ENCODE data around the gene KRTAP12-4.
"Not testable (repeated sequence)": the region's sequence is repeated elsewhere in the genome, so short reads cannot be mapped to it uniquely, and the experiment has no call there.

The KRTAP12-4 gene

DNA sequence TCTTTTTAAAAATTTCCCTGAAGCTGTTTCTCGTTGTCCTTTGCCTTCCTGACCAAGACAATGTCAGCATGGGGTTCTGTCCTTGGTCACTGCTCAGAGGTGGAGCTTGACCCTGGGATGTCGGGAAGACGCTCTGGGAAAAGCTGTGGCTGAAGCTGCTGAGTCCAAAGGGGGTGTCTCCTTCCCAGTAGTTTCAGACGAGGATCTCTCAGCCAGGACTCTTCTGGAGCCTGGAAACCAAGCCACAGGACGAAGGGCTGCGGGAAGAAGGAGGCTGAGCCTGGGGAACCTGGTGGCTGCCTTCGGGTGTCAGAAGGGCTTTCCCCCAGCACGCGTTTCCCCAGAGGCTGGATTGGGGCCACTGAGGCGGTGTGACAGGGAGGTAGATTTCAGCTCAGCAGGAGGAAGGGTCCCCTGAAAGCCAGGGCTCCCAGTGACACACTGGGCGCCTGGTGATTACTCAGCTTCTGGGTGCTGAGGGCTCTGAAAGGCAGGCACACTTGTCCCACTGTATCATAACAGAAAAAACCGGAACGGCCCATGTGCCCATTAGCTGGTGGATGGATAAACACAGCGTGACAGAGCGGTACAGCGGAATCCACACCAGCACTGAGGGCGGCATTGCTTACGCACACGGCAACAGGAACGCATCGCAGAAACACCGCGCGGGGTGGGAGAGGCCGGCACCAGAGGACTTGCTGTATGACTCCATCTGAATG, 32.5 kb upstream of the KRTAP12-4 start:
- no peak for DNase-seq (ENCODE audit: low read depth in 3 of 3)

DNA sequence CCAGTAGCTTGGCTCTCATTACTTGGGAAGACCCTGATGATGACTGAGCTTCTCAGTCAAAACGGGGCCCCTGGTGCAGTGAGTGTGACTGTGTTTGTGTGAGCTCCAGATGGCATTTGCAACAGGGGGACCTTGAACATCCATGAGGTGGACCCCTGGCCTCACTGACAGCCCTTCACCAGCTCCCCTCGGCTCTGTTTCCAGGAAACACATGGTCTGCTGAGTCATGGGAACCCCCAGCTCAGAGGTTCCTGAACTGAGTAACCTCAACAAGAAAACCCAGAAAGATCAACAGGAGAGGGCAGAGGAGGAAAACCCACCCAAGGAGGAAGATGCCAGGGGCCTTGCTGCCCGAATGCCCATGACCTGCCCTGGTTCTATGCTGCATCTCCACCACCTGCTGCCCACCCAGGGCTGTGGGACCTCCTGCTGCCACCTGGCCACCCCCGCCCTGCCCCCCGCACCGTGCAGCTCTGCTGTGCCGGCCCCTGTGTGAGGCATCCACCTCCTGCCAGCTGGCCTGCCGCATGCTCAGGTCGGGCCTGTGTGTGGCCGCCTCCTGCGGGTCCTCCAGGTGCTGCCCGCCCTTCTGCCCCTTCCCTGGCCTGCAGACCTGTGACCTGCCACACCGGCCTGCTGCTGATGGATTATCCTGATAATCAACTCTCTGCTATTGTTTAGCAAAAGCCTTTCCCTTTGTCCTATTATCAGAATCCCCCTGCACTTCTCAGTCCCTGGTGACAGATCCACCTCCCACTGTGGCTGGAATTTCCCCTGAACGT, 31.7 kb upstream of the KRTAP12-4 start:
- no peak for DNase-seq (ENCODE audit: low read depth in 3 of 3)

DNA sequence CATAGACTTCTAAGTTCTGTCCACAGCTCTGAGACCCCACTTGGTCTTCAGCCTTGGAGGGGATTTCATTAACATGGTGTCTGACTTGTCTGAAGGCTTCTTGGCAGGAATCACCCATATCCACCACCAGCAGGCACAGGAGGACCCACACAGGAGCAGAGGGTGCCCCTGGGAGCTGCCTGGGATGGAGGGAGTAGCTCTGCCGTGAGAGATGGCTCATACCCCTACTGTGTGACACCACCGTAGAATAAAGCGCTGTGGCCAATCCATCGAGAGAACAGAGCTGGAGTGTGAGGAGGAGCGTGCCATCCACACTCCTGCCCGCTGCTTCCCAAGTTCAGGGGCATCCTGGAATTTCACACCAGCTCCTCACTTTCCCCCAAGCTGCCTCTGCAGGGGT, 30.6 kb upstream of the KRTAP12-4 start:
- not testable (repeated sequence) for DNase-seq (ENCODE audit: low read depth in 3 of 3)

DNA sequence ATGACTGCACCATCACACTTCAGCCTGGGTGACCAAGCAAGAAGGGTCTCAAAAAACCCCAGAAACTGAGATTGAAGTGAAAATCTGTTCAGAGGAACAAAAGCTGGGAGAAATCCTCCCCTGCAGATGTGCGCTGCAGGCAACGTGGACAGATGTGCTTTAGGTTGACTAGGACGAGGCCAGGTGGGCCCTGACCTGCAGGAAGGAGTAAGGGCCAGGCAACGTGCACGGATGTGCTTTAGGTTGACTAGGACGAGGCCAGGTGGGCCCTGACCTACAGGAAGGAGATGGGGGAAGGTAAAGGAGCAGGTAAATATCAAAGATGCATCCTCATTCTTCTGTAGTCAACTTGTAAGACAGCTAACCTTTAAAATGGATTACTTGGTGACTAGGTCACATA, 30.0 kb upstream of the KRTAP12-4 start:
- no peak for DNase-seq (ENCODE audit: low read depth in 3 of 3)

DNA sequence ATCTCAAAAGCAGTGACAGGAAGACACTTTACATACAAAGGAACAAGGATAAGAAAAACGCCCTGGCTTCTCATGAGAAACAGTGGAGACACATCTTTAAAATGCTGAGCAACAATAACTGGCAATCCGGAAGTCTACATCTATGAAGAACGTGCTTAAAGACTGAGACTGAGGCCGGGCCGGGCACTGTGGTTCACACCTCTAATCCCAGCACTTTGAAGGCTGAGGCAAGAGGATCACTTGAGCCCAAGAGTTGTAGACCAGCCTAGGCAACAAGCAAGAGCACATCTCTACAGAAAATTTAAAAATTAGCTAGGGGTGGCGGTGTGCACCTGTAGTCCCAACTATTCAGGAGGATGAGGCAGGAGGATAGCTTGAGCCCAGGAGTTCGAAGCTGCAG, 29.6 kb upstream of the KRTAP12-4 start:
- DNase-seq (ENCODE audit: low read depth in 3 of 3): no peak

DNA sequence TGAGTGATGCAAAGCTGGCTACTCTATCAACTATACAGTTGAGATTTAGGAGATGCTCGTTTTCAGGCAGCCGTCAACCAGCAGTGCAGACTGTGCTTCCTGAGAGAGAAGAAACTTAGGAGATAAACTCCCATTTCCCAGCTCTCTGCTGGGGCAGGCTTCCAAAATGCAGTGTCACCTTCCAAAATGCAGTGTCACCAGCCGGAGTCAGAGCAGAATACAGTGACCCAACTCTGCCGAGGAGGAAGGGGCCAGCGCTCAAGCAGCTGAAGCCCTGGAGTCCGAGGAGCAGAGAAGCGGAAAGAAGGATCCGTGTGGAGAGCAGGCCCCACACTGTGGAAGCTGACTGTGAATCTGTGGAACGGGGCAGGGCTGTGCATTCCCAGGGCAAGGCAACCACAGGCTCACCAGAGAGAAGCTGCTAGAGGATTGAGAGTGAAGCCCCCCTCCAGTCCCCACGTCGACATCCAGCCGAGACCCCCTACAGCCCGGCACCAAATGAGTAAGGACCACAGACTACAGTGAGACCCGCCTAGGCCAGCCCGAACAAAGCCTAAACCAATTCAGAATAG, 28.2 kb upstream of the KRTAP12-4 start:
- DNase-seq (ENCODE audit: low read depth in 3 of 3): no peak

DNA sequence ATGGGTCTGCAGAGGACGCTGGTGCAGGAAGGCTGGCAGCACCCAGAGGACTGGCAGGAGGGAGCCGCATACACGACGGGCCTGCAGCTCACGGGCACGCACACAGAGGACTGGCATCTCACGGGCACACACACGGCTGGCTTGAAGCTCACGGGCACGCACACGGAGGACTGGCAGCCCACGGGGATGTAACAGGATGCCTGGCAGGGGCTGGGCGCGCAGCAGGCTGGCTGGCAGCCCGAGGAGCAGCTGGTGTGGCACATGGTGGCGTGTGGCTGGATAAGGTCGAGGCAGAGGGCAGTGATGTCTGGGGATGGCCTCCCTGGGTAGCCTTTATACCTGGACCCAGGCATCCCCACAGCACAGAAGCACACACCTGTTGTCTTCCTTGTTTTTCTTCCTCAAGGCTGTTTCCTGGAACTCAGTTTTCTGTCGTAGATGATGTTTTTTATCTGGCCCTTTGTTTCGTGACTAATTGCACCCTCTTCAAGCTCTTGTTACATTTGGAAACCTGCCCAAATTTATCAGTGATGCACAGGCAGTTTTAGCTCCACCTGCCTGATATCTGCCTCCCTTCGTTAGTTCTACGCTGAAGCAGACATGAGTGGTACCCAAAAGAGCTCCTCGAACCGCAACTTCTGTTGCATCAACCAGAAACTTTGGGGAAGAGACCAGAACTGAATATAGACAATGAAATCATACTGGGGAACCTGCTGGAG, 27.6 kb upstream of the KRTAP12-4 start, which contains the start of gene KRTAP12-1:
Gene KRTAP12-1 (minus strand): TSS at position 303 of the 719 bp plus-strand sequence. CDS start 40 bp downstream, at position 263.
- no peak for DNase-seq (ENCODE audit: low read depth in 3 of 3)

DNA sequence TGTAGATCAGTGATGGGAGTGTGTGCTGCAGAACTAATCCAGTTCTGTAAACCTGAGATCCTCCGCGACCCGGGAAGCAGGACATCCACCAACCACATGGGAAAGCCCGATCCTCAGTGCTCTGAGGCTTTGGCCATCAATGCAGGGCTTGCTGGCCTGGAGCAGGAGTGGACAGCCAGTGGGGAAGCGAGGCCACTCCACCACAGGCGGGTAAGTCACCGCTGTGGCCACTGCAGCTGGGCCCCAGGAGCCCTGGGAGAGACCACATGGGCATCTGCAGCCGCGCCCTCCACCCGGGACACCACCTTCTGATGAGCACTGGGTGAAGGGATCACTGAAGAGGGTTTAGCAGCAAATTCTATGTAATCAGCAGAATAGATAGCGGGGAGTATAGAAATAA, 26.7 kb upstream of the KRTAP12-4 start:
- no peak for DNase-seq (ENCODE audit: low read depth in 3 of 3)

DNA sequence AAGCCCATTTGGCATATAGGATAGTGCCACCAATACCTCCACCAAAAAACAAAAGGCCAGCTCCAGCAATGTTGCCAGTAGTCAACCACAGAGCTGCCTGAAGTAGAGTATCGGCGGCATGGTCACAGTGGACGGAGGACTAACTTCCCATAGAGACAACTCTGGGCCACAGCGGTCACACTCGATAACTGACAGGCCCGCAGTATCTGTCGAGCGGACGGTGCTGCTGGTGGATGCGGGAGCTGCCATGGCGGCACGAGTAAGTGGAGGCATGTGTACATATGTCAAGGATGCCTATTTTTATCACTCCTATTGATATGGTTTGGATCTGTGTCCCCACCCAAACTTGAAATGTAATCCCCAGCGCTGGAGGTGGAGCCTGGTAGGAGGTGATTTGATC, 23.4 kb upstream of the KRTAP12-4 start:
- DNase-seq (ENCODE audit: low read depth in 3 of 3): no peak

DNA sequence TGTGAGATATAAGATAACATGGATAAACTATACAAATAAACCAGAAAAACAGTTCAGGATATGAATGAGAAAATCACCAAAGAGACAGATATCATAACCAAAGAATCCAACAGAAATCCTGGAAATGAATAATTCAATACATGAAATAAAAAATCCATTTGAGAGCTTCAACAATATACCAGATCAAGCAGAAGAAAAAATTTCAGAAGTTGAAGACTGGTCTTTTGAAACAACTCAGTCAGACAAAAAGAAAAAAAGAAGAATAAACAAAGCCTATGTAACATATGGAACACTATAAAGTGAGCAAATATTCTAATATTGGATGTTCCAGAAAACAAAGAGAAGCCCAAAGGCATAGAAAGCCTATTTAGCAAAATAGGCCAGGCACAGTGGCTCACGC, 17.5 kb upstream of the KRTAP12-4 start:
- no peak for DNase-seq (ENCODE audit: low read depth in 3 of 3)

DNA sequence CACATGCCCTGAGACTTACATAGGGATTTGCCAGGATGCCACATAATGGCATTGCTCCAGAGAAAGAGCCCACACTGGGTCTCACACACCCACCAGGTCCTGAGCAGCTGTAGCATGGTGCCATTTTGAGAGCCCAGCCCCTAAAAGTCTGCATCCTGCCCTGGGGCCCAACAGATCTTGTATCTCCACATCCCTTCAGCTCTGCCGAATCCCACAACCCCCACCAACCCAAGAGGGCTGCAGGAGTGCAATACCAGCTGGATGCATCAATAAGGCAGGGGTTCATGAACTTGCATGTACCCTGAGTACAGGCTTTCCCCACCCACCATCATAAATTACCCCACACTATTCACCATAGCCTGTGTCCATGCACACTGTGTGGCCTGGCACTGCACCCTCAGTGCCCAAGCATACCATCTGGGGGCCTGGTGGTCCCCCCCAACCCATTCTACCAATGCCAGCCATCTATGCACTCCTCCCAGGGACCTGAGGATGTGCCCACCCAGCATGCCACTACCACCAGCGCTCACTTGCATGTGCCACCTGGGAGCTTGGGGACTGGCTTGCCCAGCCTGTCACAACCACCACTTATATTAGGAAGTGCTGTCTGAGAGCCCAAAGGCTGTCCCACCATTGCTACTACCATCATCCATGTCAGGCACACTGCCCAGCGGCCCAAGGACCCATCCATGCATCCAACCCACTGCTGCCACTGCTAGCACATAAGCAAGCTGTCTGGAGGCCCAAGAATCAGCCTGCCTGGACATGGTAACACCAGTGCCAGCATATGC, 16.4 kb upstream of the KRTAP12-4 start:
- DNase-seq (ENCODE audit: low read depth in 3 of 3): no peak

DNA sequence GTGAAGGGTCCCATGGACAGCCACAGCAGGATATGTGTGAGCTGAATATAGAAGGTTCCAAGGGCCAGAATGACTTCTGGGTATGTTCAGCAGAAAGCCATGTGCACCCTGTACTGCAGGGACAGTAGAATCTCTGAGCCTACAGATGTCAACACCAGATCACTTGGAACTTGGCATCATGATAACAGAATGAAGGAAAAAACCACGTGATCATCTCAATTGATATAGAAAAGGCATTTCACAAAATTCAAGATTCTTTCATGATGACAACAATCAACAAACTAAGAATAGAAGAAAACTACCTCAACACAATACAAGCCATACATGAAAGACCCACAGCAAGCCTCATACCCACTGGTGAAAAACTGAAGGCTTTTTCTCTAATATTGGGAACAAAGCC, 13.2 kb upstream of the KRTAP12-4 start:
- DNase-seq (ENCODE audit: low read depth in 3 of 3): no peak

DNA sequence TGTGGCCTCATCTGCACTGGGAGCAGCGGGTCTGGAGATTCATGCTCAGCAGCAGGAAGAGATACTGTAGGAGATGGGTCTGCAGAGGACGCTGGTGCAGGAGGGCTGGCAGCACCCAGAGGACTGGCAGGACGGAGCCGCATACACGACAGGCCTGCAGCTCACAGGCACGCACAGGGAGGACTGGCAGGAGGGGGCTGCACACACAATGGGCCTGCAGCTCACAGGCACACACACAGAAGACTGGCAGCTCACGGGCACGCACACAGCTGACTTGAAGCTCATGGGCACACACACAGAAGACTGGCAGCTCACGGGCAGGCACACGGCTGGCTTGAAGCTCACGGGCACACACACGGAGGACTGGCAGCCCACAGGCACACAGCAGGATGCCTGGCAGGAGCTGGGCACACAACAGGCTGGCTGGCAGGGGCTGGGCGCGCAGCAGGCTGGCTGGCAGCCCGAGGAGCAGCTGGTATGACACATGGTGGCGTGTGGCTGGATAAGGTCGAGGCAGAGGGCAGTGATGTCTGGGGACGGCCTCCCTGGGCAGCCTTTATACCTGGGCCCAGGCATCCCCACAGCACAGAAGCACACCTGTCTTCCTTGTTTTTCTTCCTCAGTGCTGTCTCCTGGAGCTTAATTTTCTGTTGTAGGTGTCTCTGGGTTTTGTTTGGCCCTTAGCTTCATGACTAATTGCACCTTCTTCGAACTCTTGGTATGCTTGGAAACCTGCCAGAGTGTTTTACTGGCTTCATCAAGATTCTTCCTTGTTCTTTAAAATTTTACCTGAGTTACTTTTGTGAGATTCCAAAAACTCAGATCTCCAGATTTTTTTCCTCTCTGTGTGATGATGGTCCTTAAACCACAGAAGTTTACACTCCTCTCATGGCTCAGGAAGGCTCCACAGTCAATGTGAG, 12.2 kb upstream of the KRTAP12-4 start, which contains the start of gene KRTAP12-2:
Gene KRTAP12-2 (minus strand): TSS at position 527 of the 920 bp plus-strand sequence. CDS start 41 bp downstream, at position 486.
- DNase-seq (ENCODE audit: low read depth in 3 of 3): no peak

DNA sequence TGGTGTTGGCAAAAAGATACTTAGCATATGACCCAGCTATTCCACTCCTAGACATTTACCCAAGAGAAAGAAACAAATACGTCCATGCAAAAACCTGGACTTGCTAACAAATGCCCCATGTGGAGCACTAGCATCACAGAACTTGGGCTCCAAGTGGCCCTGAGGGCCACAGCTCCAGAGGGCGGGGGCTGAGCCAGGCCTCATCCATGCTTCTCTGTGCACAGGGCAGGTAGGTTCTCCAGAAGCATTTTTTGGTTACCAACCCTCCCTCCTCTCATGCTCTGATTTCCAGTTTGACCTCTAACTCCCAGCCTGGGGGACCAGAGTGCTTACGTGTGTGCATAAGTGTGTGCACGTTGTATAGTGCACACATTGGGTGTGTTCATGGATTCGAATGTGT, 10.2 kb upstream of the KRTAP12-4 start:
- no peak for DNase-seq (ENCODE audit: low read depth in 3 of 3)

DNA sequence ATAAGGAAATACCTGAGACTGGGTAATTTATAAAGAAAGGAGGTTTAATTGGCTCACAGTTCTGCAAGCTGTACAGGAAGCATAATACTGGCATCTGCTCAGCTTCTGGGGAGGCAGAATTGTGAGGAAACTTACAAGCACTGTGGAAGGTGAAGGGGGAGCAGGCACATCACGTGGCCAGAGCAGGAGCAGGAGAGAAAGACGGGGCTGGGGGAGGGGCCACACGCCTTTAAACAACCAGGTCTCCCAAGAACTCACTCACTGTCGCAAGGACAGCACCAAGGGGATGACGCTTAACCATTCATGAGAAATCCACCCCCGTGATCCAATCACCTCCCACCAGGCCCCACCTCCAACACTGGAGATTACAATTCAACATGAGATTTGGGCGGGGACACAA, 7.1 kb upstream of the KRTAP12-4 start:
- DNase-seq (ENCODE audit: low read depth in 3 of 3): not testable (repeated sequence)

DNA sequence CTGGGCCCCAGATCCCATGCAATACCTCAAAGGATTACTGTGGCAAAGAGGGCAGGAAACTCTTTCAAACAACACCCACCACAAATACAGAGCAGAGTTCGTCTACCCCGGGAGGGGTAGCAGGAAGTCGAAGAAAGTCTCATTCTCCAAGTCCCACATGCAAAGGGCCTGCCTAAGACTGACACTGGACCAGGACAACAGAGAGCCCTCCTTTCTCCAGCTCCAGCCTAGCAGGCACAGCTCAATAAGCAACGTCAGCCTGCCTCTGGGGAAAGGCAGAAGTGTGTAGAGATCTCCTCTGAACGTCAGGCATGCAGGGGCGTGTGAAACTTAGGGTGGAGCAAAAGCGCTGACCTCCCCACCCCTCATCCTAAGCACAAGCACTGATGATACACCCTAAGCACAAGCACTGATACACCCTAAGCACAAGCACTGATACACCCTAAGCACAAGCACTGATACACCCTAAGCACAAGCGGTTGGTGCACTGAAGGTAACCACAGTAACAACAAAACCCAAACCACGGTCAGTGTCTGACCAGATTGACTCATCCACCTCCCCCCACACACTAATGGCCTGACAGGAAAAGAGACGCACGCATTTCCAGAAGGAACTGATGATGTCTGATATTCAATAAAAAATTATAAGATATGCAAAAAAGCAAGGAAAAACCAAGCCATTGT, 4.6 kb upstream of the KRTAP12-4 start:
- no peak for DNase-seq (ENCODE audit: low read depth in 3 of 3)

DNA sequence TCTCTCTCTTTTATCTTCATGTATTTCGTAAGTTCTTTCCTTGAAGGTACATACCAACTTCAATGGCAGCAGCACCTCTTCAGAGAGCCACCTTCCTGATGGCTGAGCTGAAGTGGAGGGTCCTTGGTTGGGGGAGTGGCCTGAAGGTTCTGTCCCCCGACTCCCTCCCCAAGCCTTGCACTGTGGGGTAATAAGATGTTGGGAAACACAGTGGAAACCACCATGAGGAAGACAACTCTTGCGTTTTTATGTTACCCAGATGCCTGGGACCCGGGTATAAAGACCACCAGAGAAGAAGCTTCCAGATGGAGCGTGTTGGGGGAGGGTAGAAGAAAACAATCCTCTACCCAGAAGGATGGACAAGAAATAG, 4.1 kb upstream of the KRTAP12-4 start:
- no peak for DNase-seq (ENCODE audit: low read depth in 3 of 3)

DNA sequence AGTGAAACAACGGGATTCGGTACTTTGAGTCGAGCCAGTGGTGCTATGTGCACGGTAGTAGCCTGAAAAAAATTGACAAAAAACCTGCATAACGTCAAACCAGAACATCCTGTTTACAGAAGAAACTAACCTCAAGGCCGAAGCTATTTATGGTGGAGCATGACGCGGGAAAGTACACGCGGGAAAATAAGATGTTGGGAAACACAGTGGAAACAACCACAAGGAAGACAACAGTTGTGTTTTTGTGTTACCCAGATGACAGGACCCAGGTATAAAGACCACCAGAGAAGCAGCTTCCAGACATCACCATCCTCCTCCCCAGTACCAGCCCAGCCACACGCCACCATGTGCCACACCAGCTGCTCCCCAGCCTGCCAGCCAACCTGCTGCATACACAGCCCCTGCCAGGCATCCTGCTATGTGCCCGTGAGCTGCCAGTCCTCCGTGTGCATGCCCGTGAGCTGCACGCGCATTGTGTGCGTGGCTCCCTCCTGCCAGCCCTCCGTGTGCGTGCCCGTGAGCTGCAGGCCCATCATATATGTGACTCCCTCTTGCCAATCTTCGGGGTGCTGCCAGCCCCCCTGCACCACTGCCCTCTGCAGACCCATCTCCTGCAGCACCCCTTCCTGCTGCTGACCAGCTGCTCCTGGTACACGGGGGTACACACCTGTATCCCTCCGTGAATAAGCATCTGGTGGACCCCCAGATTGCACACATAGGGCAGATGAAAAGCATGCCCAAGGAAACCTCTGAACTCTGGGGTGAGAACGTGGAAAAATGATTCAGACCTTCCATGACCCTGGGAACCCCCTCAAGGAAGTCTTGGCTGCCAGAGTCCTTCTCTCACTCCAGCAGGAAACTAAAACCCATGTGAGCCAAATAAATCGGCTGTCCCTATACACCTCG, 3.4 kb upstream of the KRTAP12-4 start, which contains the start of gene KRTAP12-3:
Gene KRTAP12-3 (plus strand): TSS at position 298 of the 906 bp plus-strand sequence. CDS start 48 bp downstream, at position 346.
- peak in 2 of 3 experiments; percentile 4 to 10 for DNase-seq (ENCODE audit: low read depth in 3 of 3)
